GM12891 (cell line): Measurements from ENCODE around the gene COA1.

Experiments used
- POLR2A ChIP-seq: IDR thresholded peaks from 2 replicates; pipeline ENCODE4 v1.6.1; 2011; ENCODE audit warnings: low read depth, low read length, control low read depth
- POLR2AphosphoS5 ChIP-seq: IDR thresholded peaks from 2 replicates; pipeline ENCODE4 v1.6.1; 2011; ENCODE audit warnings: low read depth, low read length, control low read depth

DNA sequence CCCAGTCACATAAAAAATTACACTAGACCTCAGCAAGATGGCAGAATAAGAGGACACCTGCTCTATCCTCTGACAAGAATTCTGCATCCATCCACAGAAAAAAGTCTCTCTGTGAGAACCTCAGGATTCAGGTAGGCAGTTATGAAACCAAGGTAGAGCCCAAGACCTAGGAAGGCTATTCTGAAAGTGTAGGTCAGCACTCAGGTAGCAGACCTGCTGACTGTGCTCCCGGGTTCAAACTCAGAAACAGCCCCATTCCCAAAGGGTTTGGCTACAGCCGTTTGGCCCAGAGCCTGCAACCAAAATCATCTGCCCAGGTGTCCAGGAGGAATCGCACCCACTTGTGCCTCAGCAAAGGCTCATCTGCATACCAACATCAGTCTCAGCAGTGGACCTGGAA lies 37.7 kb downstream of the COA1 start:
- TF ChIP-seq POLR2A = no peak
- TF ChIP-seq POLR2AphosphoS5 = no peak
